Right lobe of liver (tissue), 4 donors: Measurements from ENCODE around the gene DNAH8.

Experiments used
- POLR2A ChIP-seq: fragments of 450-650 bp; IDR thresholded peaks from one replicate; pipeline ENCODE4 v1.6.1; 2017; ENCODE audit warnings: antibody characterized with exemption, mild to moderate bottlenecking
- TF ChIP-seq, protein P1 (sequence below), 4 donors: fragments of 200-600 bp in 3 of 4; fragments of 450-650 bp in 1 of 4; IDR thresholded peaks; one replicate each; pipeline versions ENCODE4 v1.5.1 to v1.8.0; 2016 to 2022; ENCODE audit warnings: antibody characterized with exemption in 4 of 4, mild to moderate bottlenecking in 2 of 4
- donor health status: DM: no; HTN: no; CAD: no.
- donor health status: DM: no; HTN: no; CAD: no.
- donor health status: DM: no; HTN: yes; CAD: no.

DNA sequence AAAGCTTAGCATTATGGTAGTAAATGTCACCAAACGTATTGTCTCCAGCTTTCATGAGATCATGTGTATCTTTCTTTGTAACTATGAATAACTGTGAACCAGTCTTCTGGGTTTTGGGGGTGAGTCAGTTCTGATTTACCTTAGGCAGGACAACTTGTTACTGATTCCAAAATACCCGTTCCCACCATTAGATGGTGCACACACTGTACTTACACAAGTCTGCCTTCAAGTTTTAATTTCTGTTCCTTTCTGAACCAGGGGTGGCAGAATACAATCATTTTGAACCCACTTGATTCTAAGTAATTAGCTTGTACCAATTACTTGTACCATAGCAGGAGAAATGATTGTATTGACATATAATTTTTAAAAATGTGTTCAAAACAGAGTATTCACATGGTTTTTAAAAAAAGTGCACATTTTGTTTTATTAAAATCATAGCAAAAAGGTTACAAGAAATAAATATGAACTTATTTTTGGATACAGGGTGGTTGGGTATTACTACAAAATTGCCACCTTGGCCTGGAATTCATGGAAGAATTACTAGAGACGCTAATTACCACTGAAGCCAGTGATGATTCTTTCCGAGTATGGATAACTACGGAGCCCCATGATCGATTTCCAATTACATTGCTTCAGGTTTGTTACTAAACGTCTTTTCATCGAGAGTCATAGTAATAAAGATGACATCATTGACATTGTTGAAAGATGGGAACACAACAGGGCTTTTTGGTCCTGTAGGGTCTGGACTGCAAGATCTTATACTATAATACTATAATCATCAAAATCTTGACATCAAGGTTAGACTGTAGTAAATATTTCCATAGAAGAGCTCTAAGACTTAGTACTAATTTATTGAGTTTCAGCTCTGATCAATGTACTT is 258.3 kb downstream of the DNAH8 start:
- TF ChIP-seq, protein P1, sequence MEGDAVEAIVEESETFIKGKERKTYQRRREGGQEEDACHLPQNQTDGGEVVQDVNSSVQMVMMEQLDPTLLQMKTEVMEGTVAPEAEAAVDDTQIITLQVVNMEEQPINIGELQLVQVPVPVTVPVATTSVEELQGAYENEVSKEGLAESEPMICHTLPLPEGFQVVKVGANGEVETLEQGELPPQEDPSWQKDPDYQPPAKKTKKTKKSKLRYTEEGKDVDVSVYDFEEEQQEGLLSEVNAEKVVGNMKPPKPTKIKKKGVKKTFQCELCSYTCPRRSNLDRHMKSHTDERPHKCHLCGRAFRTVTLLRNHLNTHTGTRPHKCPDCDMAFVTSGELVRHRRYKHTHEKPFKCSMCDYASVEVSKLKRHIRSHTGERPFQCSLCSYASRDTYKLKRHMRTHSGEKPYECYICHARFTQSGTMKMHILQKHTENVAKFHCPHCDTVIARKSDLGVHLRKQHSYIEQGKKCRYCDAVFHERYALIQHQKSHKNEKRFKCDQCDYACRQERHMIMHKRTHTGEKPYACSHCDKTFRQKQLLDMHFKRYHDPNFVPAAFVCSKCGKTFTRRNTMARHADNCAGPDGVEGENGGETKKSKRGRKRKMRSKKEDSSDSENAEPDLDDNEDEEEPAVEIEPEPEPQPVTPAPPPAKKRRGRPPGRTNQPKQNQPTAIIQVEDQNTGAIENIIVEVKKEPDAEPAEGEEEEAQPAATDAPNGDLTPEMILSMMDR (IDR thresholded peaks at IDR 0.05) = peak; percentile 68 to 84 (median 74)
- TF ChIP-seq POLR2A = no peak
